Measurements from ENCODE around the gene STK39. TPM values are rescaled to one million over a fixed set of nuclear protein-coding genes. Genes with fewer than 3 reads are reported as not detected.

Gene STK39
- total RNA-seq, 2 experiments from 2014 or later: 7.9 to 9.5 TPM

DNA sequence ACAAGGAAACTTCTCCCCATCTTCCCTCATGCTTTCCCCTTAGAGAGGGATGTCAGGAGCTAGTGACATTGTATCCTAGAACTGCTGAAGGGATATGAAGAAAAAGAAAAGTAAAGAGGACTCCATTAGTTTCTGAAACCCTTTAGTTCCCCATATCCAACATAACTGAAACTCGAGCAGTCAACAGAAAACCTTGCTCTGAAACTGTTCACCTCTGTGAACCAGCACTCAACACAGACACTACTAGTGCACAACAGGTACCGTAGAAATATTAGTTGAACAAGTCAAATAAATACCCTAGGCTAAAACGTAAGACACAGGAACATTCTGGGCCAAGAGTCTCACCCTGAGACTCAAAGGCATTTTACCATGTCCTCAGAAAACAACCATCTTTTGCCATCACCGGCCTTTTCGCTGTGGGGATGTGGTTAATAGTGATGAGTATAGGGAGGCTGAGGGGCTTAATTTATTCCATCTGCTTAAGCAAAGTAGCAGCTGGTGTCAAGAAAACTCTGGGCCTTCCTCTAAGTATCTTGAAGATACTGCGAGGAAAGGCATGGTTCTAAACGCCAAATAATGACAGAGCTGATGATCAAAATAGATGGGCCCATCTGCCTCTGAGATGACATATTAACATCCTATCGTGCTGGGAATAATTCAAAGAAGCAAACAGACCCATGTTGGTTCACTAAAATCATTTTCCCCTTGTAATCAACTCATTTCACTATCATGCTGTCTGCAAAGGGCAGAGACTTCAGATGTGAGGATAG lies 156.8 kb downstream of the STK39 start:
- peaks cover 0 to 3% of the 10 kb centered on the region in 2 experiments for H3K9me3 ChIP-seq (ENCODE audit: control insufficient read depth in 1 of 2, insufficient read depth in 1 of 2, low read length in 2 of 2)
- ChIA-PET POLR2A (no interaction called here), CTCF (no interaction called here)
- H3K4me3 ChIP-seq (ENCODE audit: low read length): no peak overlapping the region
- no peak for DNase-seq
- intact Hi-C loops (cut with DNase I, micrococcal nuclease): no loop called here
- H3K36me3 ChIP-seq (ENCODE audit: insufficient read depth, low read length): no peaks in the 10 kb centered on the region
- H3K27me3 ChIP-seq (ENCODE audit: control insufficient read depth in 1 of 2, insufficient read depth in 2 of 2, low read length in 2 of 2): no peaks in the 10 kb centered on the region
- TF ChIP-seq, protein P1, sequence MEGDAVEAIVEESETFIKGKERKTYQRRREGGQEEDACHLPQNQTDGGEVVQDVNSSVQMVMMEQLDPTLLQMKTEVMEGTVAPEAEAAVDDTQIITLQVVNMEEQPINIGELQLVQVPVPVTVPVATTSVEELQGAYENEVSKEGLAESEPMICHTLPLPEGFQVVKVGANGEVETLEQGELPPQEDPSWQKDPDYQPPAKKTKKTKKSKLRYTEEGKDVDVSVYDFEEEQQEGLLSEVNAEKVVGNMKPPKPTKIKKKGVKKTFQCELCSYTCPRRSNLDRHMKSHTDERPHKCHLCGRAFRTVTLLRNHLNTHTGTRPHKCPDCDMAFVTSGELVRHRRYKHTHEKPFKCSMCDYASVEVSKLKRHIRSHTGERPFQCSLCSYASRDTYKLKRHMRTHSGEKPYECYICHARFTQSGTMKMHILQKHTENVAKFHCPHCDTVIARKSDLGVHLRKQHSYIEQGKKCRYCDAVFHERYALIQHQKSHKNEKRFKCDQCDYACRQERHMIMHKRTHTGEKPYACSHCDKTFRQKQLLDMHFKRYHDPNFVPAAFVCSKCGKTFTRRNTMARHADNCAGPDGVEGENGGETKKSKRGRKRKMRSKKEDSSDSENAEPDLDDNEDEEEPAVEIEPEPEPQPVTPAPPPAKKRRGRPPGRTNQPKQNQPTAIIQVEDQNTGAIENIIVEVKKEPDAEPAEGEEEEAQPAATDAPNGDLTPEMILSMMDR (IDR thresholded peaks at IDR 0.05): no peak
- peaks cover 7% of the 10 kb centered on the region for H3K4me1 ChIP-seq (ENCODE audit: insufficient read depth, low read length)
- H3K4me3 Mint-ChIP-seq: no peak overlapping the region
- ATAC-seq (ENCODE audit: poor library complexity): no peak
- H3K27ac Mint-ChIP-seq: no peak overlapping the region
- no peaks in the 10 kb centered on the region for H3K36me3 Mint-ChIP-seq (ENCODE audit: low read depth)
- H3K27me3 Mint-ChIP-seq: no peaks in the 10 kb centered on the region
- no peak overlapping the region for H3K27ac ChIP-seq (ENCODE audit: low read depth in 1 of 2, low read length in 2 of 2)
- H3K4me1 Mint-ChIP-seq (ENCODE audit: low read depth): peaks cover 17% of the 10 kb centered on the region
- H3K9me3 Mint-ChIP-seq: no peaks in the 10 kb centered on the region

DNA sequence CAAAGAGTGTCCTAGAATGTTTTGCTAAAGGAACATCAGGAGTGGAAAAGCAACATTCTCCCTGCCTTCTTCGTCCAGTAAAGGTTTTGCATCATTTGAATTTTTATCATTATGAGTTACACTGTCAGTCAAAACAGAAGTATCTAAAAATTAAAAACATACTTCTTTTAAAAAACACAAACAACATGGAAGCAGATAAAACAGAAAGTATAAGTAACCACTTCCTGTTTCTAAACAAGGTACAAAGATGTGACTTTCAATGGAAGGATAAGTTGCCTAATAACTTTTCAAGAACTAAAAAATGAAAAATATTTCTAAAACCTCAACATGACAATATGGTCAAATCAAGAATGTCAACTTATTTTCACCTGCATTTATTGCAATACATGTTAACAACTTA lies 158.2 kb downstream of the STK39 start:
- Mint-ChIP-seq H3K27me3 (no peaks in the 10 kb centered on the region), H3K9me3 (no peaks in the 10 kb centered on the region), H3K4me1 (ENCODE audit: low read depth) (peaks cover 17% of the 10 kb centered on the region), H3K4me3 (no peak overlapping the region), H3K27ac (peak overlapping the region; percentile 36), H3K36me3 (ENCODE audit: low read depth) (peaks cover 7% of the 10 kb centered on the region)
- Histone ChIP-seq H3K9me3 (ENCODE audit: control insufficient read depth in 1 of 2, insufficient read depth in 1 of 2, low read length in 2 of 2) (peaks cover 0 to 3% of the 10 kb centered on the region in 2 experiments), H3K27ac (ENCODE audit: low read depth in 1 of 2, low read length in 2 of 2) (no peak overlapping the region), H3K4me1 (ENCODE audit: insufficient read depth, low read length) (peaks cover 7% of the 10 kb centered on the region), H3K36me3 (ENCODE audit: insufficient read depth, low read length) (no peaks in the 10 kb centered on the region), H3K4me3 (ENCODE audit: low read length) (no peak overlapping the region), H3K27me3 (ENCODE audit: control insufficient read depth in 1 of 2, insufficient read depth in 2 of 2, low read length in 2 of 2) (no peaks in the 10 kb centered on the region)
- intact Hi-C loops (cut with DNase I, micrococcal nuclease): no loop called here
- TF ChIP-seq, protein P1 (IDR thresholded peaks at IDR 0.05): no peak
- peak in 1 of 14 experiments; percentile 49 for DNase-seq
- ATAC-seq (ENCODE audit: poor library complexity): no peak
- CTCF ChIA-PET: no interaction called here
- POLR2A ChIA-PET: no interaction called here

DNA sequence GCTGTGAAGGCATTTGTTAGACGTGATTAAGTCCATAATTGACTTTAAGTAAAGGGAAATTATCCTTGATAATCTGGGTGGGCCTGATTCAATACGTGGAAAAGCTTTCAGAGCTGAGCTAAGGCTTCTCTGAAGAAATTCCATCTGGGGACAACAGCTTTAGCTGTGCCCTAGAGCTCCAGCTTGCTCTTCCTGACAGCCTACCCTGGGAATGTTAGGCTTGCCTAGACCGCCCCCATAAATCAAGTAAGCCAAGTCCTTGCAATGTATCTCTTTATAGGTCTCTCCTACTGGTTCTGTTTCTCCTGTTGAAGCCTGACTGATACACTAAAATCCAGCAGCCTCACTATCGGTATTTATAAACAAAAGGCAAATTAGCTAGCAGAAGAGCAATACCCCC lies 160.0 kb downstream of the STK39 start:
- ChIA-PET POLR2A (no interaction called here), CTCF (no interaction called here)
- TF ChIP-seq, protein P1 (IDR thresholded peaks at IDR 0.05): no peak
- intact Hi-C loops (cut with DNase I, micrococcal nuclease): no loop called here
- H3K27ac Mint-ChIP-seq: no peak overlapping the region
- peaks cover 0 to 3% of the 10 kb centered on the region in 2 experiments for H3K9me3 ChIP-seq (ENCODE audit: control insufficient read depth in 1 of 2, insufficient read depth in 1 of 2, low read length in 2 of 2)
- no peak overlapping the region for H3K4me3 ChIP-seq (ENCODE audit: low read length)
- H3K27me3 Mint-ChIP-seq: no peaks in the 10 kb centered on the region
- DNase-seq: no peak
- ATAC-seq (ENCODE audit: poor library complexity): no peak
- H3K27ac ChIP-seq (ENCODE audit: low read depth in 1 of 2, low read length in 2 of 2): no peak overlapping the region
- H3K9me3 Mint-ChIP-seq: no peaks in the 10 kb centered on the region
- H3K4me1 ChIP-seq (ENCODE audit: insufficient read depth, low read length): peaks cover 7% of the 10 kb centered on the region
- H3K27me3 ChIP-seq (ENCODE audit: control insufficient read depth in 1 of 2, insufficient read depth in 2 of 2, low read length in 2 of 2): no peaks in the 10 kb centered on the region
- H3K4me1 Mint-ChIP-seq (ENCODE audit: low read depth): peaks cover 17% of the 10 kb centered on the region
- peaks cover 14% of the 10 kb centered on the region for H3K36me3 Mint-ChIP-seq (ENCODE audit: low read depth)
- no peak overlapping the region for H3K4me3 Mint-ChIP-seq
- no peaks in the 10 kb centered on the region for H3K36me3 ChIP-seq (ENCODE audit: insufficient read depth, low read length)
